ENCODE data around the gene RNF157.
"Not testable (repeated sequence)": the region's sequence is repeated elsewhere in the genome, so short reads cannot be mapped to it uniquely, and the experiment has no call there.

Gene RNF157

GRCh38 chr17:76252967-76253766 is 12.9 kb upstream of the RNF157 start:
- FAIRE-seq: not testable (repeated sequence)

GRCh38 chr17:76252040-76252954 is 12.0 kb upstream of the RNF157 start:
- no peak for FAIRE-seq

GRCh38 chr17:76251478-76252039 is 11.3 kb upstream of the RNF157 start:
- FAIRE-seq: no peak

- no peak for FAIRE-seq
Observed at GRCh38 chr17:76250141-76250540, 9.8 kb upstream of the RNF157 start.

- no peak for FAIRE-seq
Observed at GRCh38 chr17:76248013-76248782, 7.9 kb upstream of the RNF157 start.

- no peak for FAIRE-seq
Observed at GRCh38 chr17:76247304-76247703, 7.0 kb upstream of the RNF157 start.

- FAIRE-seq: no peak
Observed at GRCh38 chr17:76246080-76247066, 6.1 kb upstream of the RNF157 start.

GRCh38 chr17:76244721-76245120 is 4.4 kb upstream of the RNF157 start:
- FAIRE-seq: not testable (repeated sequence)

GRCh38 chr17:76243826-76244679 is 3.8 kb upstream of the RNF157 start:
- FAIRE-seq: no peak

- no peak for FAIRE-seq
Observed at GRCh38 chr17:76241691-76242255, 1.5 kb upstream of the RNF157 start.

GRCh38 chr17:76241204-76241538 is 878 bp upstream of the RNF157 start:
- FAIRE-seq: no peak

- FAIRE-seq: no peak
Observed at GRCh38 chr17:76239538-76240274, 587 bp downstream of the RNF157 start.

- FAIRE-seq: no peak
Observed at GRCh38 chr17:76238847-76239537, 1.3 kb downstream of the RNF157 start.

- no peak for FAIRE-seq
Observed at GRCh38 chr17:76237859-76238313, 2.4 kb downstream of the RNF157 start.

- FAIRE-seq: no peak
Observed at GRCh38 chr17:76236603-76237002, 3.7 kb downstream of the RNF157 start.

- no peak for FAIRE-seq
Observed at GRCh38 chr17:76235883-76236282, 4.4 kb downstream of the RNF157 start.

- no peak for FAIRE-seq
Observed at GRCh38 chr17:76234354-76234679, 6.0 kb downstream of the RNF157 start.

GRCh38 chr17:76233588-76234353 is 6.5 kb downstream of the RNF157 start:
- no peak for FAIRE-seq
